Germinal center (tissue), 1 donor: ENCODE data around the gene WSCD2.
"Not testable (repeated sequence)": the region's sequence is repeated elsewhere in the genome, so short reads cannot be mapped to it uniquely, and the experiment has no call there.

Source experiments
- DNase-seq: peaks from one replicate; pipeline ENCODE4 v3.0.0; 2012; ENCODE audit warnings: mixed read lengths, low spot score

Gene WSCD2

GRCh38 chr12:108196921-108197320, 67.8 kb downstream of the WSCD2 start:
- no peak for DNase-seq

DNA sequence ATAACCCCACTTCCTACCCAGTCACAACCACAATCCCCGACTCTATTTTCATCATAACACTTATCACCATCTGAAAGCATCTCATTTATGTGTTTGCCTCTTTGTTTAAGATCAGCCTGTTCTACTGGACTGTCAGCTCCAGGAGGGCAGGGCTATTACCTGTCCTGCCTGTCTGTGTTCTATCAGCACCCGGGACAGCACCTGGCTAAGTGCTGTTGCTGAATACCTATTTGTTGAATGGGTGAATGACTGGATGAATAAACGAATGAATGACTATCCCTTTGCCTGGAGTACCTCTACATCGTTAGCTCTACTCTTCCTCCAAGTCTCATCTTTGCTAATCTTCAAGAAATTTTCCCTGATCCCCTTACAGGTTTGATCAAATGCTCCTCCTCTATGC, 69.0 kb downstream of the WSCD2 start:
- DNase-seq: no peak

DNA sequence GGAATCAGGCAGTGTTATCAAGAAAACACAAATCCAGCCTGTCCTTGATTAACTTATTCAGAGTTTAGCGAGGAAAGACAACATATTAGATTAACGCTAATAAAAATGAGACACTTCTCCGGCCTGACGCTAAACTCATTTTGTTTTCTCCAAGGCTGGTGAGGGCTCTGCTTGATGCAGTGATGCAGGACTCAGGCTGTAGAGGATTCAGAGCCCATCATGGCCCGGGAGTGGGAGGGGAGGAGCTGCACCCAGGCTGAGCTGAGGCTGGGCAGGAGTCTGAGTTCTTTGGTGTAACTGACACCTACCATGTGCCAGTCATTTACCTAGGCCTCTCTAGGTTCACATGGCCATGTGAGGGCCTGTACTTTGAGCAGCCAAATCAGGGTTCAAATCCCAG, 70.0 kb downstream of the WSCD2 start:
- no peak for DNase-seq

GRCh38 chr12:108201808-108202207, 72.7 kb downstream of the WSCD2 start:
- no peak for DNase-seq

DNA sequence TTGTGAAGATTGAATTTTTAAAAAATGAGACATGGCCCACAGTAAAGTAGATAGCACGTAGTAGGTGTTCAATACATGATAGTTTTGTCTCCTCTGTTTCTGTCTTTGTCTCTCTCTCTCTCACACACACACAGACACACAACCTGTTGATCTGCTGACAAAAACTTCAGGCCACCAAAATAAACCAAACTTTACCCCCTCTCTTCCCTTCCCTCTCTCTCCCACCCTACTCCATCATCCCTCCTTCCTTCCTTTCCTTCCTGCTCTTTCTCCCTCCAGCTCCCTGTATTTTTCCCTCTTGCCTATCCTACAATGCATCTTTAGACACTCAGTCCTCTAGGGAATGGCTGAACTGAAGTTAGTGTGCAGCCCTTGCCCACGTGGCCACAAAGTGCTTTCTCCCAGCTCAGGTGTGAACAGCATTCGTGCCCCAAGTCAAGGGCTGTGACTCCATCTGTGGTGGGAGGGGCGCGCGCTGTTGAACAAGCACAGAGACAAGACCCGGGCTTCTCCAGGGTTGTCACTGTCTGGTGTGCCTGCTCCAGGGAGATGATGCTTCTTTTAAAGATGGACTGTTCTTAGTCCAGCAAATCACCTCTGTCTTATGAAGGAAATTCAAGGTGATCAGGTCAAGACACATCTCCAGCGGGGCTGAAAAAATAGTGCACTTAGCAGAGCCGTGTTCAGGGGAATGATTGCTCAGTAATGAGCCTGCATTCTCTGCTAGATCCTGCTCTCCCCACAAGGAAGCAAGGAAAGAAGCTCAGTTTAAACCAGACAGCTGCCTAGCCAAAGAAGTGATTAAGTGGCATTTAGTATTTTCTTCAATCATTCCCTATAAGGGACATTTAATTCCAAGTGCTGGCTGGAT, 75.3 kb downstream of the WSCD2 start:
- DNase-seq: no peak

- no peak for DNase-seq
Observed at GRCh38 chr12:108205864-108206263, 76.8 kb downstream of the WSCD2 start.

DNA sequence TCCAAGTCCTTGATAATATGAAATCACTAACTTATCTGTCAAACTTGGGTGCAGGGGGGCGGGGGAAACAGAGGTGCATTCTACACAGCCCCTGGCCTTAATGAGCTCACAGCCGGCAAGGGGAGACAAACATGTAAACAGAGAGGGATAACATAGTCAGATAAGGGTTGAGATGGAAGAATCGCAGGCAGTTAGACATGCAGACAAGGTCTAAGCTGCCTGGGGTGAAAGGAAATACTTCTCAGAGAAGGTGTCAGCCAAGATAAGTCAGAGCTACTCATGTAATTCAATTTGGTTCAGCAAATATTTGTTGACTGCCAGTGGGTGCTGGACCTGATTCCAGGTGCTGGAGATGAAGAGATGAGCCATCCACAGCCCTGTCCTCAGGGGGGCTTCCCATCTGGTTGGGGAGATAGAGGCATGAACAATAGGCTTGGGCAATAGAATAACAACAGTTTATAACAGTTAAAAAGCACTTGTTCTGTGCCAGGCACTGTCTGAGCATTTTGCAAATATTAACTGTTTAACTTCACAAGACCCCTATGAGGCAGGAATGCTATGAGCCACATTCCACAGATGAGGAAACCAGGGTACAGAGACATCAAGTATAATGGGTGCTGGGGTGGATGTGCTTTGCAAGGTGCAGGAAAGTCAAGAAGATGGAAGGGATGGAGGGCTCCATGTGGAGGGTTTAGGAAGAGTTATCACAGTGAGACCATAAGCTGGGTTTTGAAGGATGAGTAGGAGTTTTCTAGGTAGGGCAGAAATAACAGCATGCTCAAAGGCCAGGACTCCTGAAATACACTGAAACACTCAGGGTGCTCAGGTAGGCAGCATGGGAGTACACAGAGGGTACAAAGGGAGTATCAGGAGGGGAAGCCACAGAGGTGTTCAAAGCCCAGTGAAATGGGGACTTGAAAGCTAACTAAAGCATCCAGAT, 79.0 kb downstream of the WSCD2 start:
- no peak for DNase-seq

- DNase-seq: no peak
Observed at GRCh38 chr12:108210001-108210400, 80.9 kb downstream of the WSCD2 start.

DNA sequence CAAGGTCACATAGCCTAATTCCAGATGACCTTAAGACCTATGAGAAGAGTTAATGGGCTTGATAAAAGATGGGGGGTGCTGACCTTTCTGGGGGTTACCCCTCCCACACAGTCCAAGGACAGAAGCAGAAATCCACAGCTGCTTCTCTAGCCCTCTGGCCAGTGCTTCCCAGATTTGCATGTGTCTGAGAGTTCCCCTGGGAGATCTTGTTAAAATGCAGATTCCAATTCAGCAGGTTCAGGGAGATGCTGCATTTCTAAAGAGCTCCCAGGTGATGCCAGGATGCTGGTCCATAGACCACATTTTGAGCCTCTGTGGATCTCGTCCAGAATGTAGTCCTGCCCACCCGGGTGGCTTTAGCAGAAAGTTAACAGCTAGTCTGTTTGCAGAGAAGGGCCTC, 82.1 kb downstream of the WSCD2 start:
- DNase-seq: no peak

- DNase-seq: no peak
Observed at GRCh38 chr12:108213871-108214445, 84.9 kb downstream of the WSCD2 start.

- DNase-seq: no peak
Observed at GRCh38 chr12:108214486-108214885, 85.4 kb downstream of the WSCD2 start.

GRCh38 chr12:108215458-108215857, 86.4 kb downstream of the WSCD2 start:
- no peak for DNase-seq

DNA sequence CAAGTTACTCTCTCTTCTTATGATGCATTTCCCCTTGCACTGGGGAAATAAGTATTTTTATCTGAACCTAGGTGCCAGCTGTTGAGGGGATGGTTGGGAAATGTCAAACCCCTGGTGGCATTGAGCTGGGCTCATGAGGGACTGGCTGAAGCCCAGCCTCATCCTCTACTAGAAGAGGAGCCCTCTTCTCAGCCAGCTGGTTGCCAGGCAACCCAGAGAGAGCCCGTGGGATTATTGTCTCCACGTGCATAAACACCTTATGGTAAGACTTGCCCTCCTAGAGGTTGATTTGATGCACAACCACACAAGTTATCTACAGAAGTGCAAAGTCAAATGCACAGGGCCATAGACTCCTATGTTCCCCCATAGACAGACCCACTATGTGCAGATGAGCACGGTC, 89.8 kb downstream of the WSCD2 start:
- DNase-seq: no peak

DNA sequence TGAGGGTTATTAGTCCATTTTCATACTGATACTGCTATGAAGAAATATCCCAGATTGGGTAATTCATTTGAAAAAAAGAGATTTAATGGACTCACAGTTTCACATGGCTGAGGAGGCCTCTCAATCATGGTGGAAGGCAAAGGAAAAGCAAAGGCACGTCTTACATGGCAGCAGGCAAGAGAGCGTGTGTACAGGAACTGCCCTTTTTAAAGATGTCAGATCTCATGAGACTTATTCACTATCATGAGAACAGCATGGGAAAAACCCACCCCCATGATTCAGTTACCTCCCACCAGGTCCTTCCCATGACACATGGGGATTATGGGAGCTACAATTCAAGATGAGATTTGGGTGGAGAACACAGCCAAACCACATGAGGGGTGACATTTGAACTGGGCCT, 96.0 kb downstream of the WSCD2 start:
- DNase-seq: not testable (repeated sequence)

DNA sequence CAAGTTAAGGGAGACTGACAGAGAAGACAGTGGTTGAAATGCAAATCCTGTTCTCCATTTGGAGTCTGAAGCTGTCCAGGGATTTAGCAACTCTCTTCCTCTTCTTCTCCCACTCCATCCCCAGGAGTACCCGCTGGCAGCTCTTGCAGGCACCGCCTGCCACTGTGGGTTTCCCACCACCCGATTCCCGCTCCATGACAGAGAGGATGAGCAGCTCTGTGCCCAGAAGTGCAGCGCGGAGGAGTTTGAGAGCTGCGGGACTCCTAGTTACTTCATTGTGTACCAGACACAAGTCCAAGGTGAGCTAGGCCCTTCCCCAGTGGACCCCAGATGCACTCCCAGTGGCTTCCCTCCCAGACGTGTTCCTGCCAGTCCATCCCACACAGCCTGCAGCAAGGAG, 97.8 kb downstream of the WSCD2 start:
- no peak for DNase-seq

DNA sequence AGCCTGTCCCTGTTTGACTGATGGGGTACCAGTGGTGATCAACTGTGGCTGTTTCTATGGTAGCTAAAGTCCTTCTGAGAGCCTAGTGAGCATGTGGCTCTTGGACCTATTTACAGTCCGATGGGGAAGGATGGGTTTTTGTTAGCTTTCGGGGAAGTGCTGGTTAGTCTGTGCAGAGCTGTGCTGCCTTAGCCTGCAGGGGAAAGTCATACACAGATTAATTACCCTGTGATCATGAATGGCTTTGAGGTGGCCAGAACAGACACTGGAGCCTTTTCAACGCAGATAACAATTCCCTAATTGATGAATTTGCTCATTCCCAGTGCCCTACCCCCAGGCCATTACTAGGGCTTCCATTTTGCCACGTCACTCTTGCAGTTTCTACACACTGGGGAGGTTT, 99.7 kb downstream of the WSCD2 start:
- no peak for DNase-seq

GRCh38 chr12:108231109-108231905, 102.2 kb downstream of the WSCD2 start:
- no peak for DNase-seq

DNA sequence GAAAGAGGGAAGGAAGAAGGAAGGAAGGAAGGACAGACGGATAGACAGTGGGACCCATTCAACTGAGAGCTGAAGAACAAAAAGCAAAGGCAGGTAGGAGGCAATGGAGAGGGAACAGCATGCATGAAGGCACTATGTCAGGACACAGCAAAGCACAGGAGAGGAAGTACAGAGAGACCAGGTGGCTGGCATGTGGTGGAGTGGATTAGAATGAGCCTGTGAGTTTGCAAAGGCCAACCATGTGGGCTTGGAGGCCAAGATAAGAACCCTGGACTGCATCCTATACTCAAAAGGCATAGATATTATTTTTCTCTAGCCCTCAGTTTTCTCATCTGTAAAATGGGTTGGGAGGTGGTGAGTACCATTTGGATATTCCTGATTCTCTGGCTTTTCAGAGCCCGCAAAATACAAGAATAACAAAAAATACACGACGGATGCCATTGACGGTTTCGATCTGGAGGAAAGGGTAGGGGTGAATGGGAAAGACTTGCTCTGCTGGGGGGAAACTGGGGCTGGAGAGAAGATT, 102.9 kb downstream of the WSCD2 start:
- no peak for DNase-seq

DNA sequence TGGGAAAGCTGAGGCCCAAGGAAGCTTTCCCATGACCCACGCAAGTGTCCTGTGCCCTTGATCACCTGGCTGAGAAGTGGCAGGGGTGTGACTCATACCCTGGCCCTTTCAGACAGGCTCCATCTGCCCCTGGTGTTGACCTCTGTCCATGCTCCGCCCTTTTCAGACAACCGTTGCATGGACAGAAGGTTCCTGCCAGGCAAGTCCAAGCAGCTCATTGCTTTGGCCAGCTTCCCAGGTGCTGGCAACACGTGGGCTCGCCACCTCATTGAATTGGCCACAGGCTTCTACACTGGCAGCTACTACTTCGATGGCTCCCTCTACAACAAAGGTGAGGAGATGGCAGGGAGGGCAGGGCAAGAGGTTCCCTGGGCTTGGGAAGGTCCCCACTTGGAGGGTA, 103.5 kb downstream of the WSCD2 start:
- no peak for DNase-seq

- no peak for DNase-seq
Observed at GRCh38 chr12:108234158-108234557, 105.1 kb downstream of the WSCD2 start.

DNA sequence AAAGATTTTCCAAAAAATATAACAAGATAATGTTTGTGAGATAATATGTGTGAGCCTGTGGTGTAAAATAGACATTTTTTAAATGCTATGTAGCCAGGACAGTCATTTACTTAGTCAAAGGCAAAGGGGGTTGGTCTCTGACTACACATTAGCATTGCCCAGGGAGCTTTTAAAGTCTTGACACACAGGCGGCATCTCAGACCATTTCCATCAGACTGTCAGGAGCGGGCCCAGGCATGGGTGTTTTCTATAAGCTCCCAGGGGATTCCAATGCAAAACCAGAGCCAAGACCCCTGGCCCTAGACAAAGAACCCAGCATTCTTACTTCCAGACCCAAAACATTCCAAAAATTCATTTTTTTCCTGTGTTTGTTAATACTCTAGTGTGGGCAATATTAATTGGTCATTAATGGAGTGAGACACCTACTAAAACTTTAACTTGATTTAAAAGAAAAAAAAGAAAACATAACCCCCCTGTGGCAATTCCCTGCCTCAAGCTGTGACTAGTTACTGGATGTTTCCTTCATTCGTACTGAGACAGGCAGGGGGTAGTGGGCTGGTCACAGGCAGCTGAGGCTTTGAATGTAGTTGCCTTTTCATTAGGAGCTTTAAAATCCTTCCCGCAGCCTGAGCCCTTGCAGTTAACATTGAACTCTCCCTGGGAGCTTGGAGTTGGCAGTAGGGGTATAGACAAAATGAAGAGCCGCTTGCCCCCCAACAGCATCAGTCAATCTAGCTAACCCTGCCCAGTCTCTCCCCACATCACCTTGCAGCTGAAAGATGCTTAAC, 106.3 kb downstream of the WSCD2 start:
- no peak for DNase-seq
